HepG2 (cell line): ENCODE measurements around the gene SF1. TPM values are rescaled to one million over a fixed set of nuclear protein-coding genes. Genes with fewer than 3 reads are reported as not detected.

Experiments used
- CCAR2 ChIP-seq: fragments of 200-400 bp; formaldehyde crosslinking; optimal IDR thresholded peaks from 2 replicates; pipeline ENCODE3; 2018; ENCODE audit warnings: low read depth, mild to moderate bottlenecking, low read length, moderate library complexity
- CEBPG ChIP-seq: IDR thresholded peaks from 2 replicates; pipeline ENCODE4 v1.6.1; 2016
- EED ChIP-seq: sonication (generic); formaldehyde crosslinking; IDR thresholded peaks from 2 replicates; pipeline ENCODE4 v1.5.0; 2020; ENCODE audit warnings: mild to moderate bottlenecking, missing genetic modification reagents
- ISX ChIP-seq: sonication (generic); formaldehyde crosslinking; conservative IDR thresholded peaks from 2 replicates; pipeline ENCODE4 v1.5.0; 2020; ENCODE audit warnings: missing genetic modification reagents
- NR2F6 ChIP-seq, 2 experiments: IDR thresholded peaks; 2 replicates each; pipeline ENCODE4 v1.6.1; 2016; ENCODE audit warnings: antibody characterized with exemption in 1 of 2, mild to moderate bottlenecking in 1 of 2
- SMAD3 ChIP-seq: sonication (generic); formaldehyde crosslinking; IDR thresholded peaks from 2 replicates; pipeline ENCODE4 v1.4.0; 2020; ENCODE audit warnings: missing genetic modification reagents
- TBL1XR1 ChIP-seq: fragments of 150-350 bp; IDR thresholded peaks from 2 replicates; pipeline ENCODE4 v1.6.1; 2014; ENCODE audit warnings: borderline replicate concordance, low read length; ENCODE audit not compliant: partially characterized antibody
- TEAD2 ChIP-seq: sonication (generic); formaldehyde crosslinking; IDR thresholded peaks from 2 replicates; pipeline ENCODE4 v1.9.0; 2021; ENCODE audit warnings: missing genetic modification reagents
- ZNF136 ChIP-seq: sonication (generic); formaldehyde crosslinking; IDR thresholded peaks from 2 replicates; pipeline ENCODE4 v1.8.1; 2022; ENCODE audit warnings: low read depth, mild to moderate bottlenecking, moderate library complexity, missing genetic modification reagents
- ZNF891 ChIP-seq: sonication (generic); formaldehyde crosslinking; IDR thresholded peaks from 2 replicates; pipeline ENCODE4 v1.5.0; 2020; ENCODE audit warnings: mild to moderate bottlenecking, missing genetic modification reagents
- polyA plus RNA-seq, 8 experiments: library from polyadenylated mRNA; depleted of rRNA in 3 of 8; stranded (reverse) in 7 of 8; unstranded in 1 of 8; fragments of >200 nt; fragmentation: Illumina TruSeq in 4 of 8; extraction: Trizol in 4 of 8; gene quantifications; 2 replicates each; pipeline versions ENCODE4 v1.2.1 to v1.2.3, GENCODE V29; 2011 to 2016; ENCODE audit warnings: low read depth in 4 of 8, missing spikeins in 1 of 8, mixed read lengths in 1 of 8; ENCODE audit not compliant: insufficient read depth in 1 of 8
- total RNA-seq, 5 experiments: library from RNA; depleted of rRNA; stranded (reverse); fragments of >200 nt; fragmentation: Illumina TruSeq; extraction: Trizol; gene quantifications; 2 replicates each; pipeline ENCODE4 v1.2.3, GENCODE V29; 2016; ENCODE audit warnings: low read depth in 1 of 5
- TF ChIP-seq, protein P1 (sequence below): sonication (generic); formaldehyde crosslinking; IDR thresholded peaks from 2 replicates; pipeline ENCODE4 v1.5.0; 2020; ENCODE audit warnings: mild to moderate bottlenecking, missing genetic modification reagents, borderline replicate concordance
- TF ChIP-seq, protein P2 (sequence below): sonication (generic); formaldehyde crosslinking; IDR thresholded peaks from 2 replicates; pipeline ENCODE4 v1.4.0; 2020; ENCODE audit warnings: missing genetic modification reagents
- TF ChIP-seq, protein P3 (sequence below): sonication (generic); formaldehyde crosslinking; IDR thresholded peaks from 2 replicates; pipeline ENCODE4 v1.5.0; 2020; ENCODE audit warnings: missing genetic modification reagents, mild to moderate bottlenecking, borderline replicate concordance
- TF ChIP-seq, protein P4 (sequence below): sonication (generic); formaldehyde crosslinking; IDR thresholded peaks from 2 replicates; pipeline ENCODE4 v1.4.0; 2020; ENCODE audit warnings: missing genetic modification reagents, mild to moderate bottlenecking, borderline replicate concordance

The SF1 gene
- total and polyA plus RNA-seq, 2 of the 13 experiments (the other 11 are each of a cell fraction or from before 2014, with no cell fraction given), result 55.5 to 70.4 TPM

DNA sequence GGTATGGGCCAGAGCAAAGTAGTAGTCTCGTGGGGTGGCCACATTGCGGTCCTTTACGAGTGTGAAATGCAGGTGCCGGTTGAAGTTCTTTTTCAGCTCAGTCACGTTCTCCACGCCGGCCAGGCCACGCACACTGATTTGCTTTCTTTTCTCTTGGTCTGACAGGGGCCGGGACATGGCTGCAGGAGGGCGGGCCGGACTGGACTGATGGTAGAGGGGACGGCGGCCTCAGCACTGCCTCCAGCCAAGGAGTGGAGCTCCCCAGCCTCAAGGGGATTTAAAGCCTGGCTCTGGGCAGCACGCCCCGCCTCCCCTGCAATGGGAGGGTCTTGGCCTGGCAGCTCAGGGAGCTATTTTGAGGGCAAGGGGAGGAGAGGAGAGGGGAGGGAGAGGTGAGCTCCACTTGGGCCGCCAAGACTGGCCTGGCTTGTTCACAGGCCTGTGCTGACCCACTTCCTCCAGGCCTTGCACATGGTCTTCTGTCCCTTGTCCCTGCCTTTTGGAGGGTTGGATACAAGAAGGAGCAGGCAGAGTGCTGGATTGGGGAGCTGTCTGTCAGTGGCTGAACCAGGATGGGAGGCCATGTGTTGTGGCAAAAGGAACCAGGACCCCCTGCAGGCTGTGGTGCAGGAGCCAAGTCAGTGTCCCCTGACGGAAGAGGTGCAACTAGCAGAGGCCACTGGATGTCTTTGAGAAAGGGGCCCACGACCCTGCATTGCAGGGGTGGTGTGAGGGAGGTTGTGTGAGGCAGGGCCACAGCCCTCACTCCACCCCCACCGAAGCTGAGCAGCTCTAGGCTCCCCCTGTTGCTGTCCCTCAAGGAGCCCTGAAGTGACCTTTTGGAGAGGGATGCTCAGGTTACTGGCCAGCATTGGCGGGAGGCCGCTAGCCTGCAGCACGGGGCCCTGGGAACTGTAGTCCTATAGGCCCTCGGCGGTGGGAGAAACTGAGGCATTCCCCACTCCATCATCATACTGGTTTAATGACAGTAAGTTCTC lies 18.3 kb downstream of the SF1 start, which contains the start of gene PYGM (continued):
- TF ChIP-seq, protein P1, sequence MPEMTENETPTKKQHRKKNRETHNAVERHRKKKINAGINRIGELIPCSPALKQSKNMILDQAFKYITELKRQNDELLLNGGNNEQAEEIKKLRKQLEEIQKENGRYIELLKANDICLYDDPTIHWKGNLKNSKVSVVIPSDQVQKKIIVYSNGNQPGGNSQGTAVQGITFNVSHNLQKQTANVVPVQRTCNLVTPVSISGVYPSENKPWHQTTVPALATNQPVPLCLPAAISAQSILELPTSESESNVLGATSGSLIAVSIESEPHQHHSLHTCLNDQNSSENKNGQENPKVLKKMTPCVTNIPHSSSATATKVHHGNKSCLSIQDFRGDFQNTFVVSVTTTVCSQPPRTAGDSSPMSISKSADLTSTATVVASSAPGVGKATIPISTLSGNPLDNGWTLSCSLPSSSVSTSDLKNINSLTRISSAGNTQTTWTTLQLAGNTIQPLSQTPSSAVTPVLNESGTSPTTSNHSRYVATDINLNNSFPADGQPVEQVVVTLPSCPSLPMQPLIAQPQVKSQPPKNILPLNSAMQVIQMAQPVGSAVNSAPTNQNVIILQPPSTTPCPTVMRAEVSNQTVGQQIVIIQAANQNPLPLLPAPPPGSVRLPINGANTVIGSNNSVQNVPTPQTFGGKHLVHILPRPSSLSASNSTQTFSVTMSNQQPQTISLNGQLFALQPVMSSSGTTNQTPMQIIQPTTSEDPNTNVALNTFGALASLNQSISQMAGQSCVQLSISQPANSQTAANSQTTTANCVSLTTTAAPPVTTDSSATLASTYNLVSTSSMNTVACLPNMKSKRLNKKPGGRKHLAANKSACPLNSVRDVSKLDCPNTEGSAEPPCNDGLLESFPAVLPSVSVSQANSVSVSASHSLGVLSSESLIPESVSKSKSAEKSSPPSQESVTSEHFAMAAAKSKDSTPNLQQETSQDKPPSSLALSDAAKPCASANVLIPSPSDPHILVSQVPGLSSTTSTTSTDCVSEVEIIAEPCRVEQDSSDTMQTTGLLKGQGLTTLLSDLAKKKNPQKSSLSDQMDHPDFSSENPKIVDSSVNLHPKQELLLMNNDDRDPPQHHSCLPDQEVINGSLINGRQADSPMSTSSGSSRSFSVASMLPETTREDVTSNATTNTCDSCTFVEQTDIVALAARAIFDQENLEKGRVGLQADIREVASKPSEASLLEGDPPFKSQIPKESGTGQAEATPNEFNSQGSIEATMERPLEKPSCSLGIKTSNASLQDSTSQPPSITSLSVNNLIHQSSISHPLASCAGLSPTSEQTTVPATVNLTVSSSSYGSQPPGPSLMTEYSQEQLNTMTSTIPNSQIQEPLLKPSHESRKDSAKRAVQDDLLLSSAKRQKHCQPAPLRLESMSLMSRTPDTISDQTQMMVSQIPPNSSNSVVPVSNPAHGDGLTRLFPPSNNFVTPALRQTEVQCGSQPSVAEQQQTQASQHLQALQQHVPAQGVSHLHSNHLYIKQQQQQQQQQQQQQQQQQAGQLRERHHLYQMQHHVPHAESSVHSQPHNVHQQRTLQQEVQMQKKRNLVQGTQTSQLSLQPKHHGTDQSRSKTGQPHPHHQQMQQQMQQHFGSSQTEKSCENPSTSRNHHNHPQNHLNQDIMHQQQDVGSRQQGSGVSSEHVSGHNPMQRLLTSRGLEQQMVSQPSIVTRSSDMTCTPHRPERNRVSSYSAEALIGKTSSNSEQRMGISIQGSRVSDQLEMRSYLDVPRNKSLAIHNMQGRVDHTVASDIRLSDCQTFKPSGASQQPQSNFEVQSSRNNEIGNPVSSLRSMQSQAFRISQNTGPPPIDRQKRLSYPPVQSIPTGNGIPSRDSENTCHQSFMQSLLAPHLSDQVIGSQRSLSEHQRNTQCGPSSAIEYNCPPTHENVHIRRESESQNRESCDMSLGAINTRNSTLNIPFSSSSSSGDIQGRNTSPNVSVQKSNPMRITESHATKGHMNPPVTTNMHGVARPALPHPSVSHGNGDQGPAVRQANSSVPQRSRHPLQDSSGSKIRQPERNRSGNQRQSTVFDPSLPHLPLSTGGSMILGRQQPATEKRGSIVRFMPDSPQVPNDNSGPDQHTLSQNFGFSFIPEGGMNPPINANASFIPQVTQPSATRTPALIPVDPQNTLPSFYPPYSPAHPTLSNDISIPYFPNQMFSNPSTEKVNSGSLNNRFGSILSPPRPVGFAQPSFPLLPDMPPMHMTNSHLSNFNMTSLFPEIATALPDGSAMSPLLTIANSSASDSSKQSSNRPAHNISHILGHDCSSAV, result no peak
- no peak for TF ChIP-seq CEBPG (CRISPR knock-in tag)
- TF ChIP-seq, protein P2, sequence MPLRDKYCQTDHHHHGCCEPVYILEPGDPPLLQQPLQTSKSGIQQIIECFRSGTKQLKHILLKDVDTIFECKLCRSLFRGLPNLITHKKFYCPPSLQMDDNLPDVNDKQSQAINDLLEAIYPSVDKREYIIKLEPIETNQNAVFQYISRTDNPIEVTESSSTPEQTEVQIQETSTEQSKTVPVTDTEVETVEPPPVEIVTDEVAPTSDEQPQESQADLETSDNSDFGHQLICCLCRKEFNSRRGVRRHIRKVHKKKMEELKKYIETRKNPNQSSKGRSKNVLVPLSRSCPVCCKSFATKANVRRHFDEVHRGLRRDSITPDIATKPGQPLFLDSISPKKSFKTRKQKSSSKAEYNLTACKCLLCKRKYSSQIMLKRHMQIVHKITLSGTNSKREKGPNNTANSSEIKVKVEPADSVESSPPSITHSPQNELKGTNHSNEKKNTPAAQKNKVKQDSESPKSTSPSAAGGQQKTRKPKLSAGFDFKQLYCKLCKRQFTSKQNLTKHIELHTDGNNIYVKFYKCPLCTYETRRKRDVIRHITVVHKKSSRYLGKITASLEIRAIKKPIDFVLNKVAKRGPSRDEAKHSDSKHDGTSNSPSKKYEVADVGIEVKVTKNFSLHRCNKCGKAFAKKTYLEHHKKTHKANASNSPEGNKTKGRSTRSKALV (CRISPR knock-in tag), result no peak
- TF ChIP-seq SMAD3, result no peak
- TF ChIP-seq, protein P3, sequence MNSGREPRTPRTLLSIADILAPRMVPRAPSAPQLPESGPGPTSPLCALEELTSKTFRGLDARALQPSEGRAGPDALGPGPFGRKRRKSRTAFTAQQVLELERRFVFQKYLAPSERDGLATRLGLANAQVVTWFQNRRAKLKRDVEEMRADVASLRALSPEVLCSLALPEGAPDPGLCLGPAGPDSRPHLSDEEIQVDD (CRISPR knock-in tag), result no peak
- TF ChIP-seq CCAR2, result no peak
- no peak for TF ChIP-seq ISX (CRISPR knock-in tag)
- TF ChIP-seq, protein P4, sequence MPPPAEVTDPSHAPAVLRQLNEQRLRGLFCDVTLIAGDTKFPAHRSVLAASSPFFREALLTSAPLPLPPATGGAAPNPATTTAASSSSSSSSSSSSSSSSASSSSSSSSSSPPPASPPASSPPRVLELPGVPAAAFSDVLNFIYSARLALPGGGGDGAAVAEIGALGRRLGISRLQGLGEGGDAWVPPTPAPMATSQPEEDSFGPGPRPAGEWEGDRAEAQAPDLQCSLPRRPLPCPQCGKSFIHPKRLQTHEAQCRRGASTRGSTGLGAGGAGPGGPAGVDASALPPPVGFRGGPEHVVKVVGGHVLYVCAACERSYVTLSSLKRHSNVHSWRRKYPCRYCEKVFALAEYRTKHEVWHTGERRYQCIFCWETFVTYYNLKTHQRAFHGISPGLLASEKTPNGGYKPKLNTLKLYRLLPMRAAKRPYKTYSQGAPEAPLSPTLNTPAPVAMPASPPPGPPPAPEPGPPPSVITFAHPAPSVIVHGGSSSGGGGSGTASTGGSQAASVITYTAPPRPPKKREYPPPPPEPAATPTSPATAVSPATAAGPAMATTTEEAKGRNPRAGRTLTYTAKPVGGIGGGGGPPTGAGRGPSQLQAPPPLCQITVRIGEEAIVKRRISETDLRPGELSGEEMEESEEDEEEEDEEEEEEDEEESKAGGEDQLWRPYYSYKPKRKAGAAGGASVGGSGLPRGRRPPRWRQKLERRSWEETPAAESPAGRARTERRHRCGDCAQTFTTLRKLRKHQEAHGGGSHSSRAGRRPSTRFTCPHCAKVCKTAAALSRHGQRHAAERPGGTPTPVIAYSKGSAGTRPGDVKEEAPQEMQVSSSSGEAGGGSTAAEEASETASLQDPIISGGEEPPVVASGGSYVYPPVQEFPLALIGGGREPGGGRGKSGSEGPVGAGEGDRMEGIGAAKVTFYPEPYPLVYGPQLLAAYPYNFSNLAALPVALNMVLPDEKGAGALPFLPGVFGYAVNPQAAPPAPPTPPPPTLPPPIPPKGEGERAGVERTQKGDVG (CRISPR knock-in tag), result no peak
- TF ChIP-seq ZNF891 (CRISPR knock-in tag), result 0 out of 2 replicates have a peak, but pooled peaks have one; percentile 47
- peak; percentile 18 for TF ChIP-seq TBL1XR1
- no peak for TF ChIP-seq NR2F6 (IDR thresholded peaks at IDR 0.05)
- TF ChIP-seq NR2F6 (CRISPR knock-in tag; IDR thresholded peaks at IDR 0.05), result no peak
- TF ChIP-seq ZNF136 (CRISPR knock-in tag), result no peak
- TF ChIP-seq EED (CRISPR knock-in tag), result 0 out of 2 replicates have a peak, but pooled peaks have one; percentile 21
- no peak for TF ChIP-seq TEAD2 (CRISPR knock-in tag)
